ENCODE measurements around the gene METTL22. TPM values are rescaled to one million over a fixed set of nuclear protein-coding genes. Genes with fewer than 3 reads are reported as not detected.

The METTL22 gene
- total and polyA plus RNA-seq, 10 of the 15 experiments (the other 5 are each of a cell fraction or from before 2014, with no cell fraction given) = 6.4 to 34.7 (median 18.8) TPM

GRCh38 chr16:8647721-8648318 is 26.3 kb downstream of the METTL22 start:
- H3K4me1 ChIP-seq (ENCODE audit: control insufficient read depth, insufficient read depth, low read length) = no peaks in the 10 kb centered on the region
- H3K79me2 ChIP-seq (ENCODE audit: control insufficient read depth, insufficient read depth, low read length) = no peaks in the 10 kb centered on the region
- peaks cover 9 to 10% of the 10 kb centered on the region in 2 experiments for H3K36me3 ChIP-seq (ENCODE audit: control insufficient read depth in 2 of 2, insufficient read depth in 2 of 2, low read length in 1 of 2)
- no peak for TF ChIP-seq SPI1 (IDR thresholded peaks at IDR 0.05; ENCODE audit: borderline replicate concordance, insufficient read depth, low read depth, low read length)
- TF ChIP-seq POLR2AphosphoS5 (IDR thresholded peaks at IDR 0.05; ENCODE audit: low read length) = no peak
- TF ChIP-seq SIN3A (IDR thresholded peaks at IDR 0.05; ENCODE audit: low read depth, low read length) = no peak
- no peak for TF ChIP-seq ELK1 (IDR thresholded peaks at IDR 0.05; ENCODE audit: low read depth, low read length)
- no peak for TF ChIP-seq ZBTB11 (CRISPR knock-in tag; IDR thresholded peaks at IDR 0.05)
- no peak for TF ChIP-seq ATF7 (IDR thresholded peaks at IDR 0.05; ENCODE audit: low read depth)
- no peak for TF ChIP-seq TCF3 (IDR thresholded peaks at IDR 0.05; ENCODE audit: borderline replicate concordance, insufficient read depth, low read depth, low read length)
- TF ChIP-seq TAF1 (IDR thresholded peaks at IDR 0.05; ENCODE audit: borderline replicate concordance, low read depth, low read length) = no peak
- TF ChIP-seq NBN (IDR thresholded peaks at IDR 0.05) = no peak
- TF ChIP-seq IRF4 (IDR thresholded peaks at IDR 0.05; ENCODE audit: low read depth, low read length) = no peak
- no peak for TF ChIP-seq KLF5 (IDR thresholded peaks at IDR 0.05; ENCODE audit: partially characterized antibody)
- TF ChIP-seq E2F8 (IDR thresholded peaks at IDR 0.05; ENCODE audit: low read depth, partially characterized antibody) = no peak
- no peak for TF ChIP-seq IRF3 (IDR thresholded peaks at IDR 0.05)
- TF ChIP-seq ATF2 (IDR thresholded peaks at IDR 0.05; ENCODE audit: low read length) = no peak
- no peak for TF ChIP-seq POLR2A (IDR thresholded peaks at IDR 0.05; ENCODE audit: low read depth, low read length)
- H3K27me3 ChIP-seq (replicated peaks in 1 of 2; ENCODE audit: control insufficient read depth in 2 of 2, insufficient read depth in 2 of 2, low read length in 1 of 2) = no peaks in the 10 kb centered on the region
- H2AFZ ChIP-seq (ENCODE audit: control insufficient read depth, low read depth, low read length) = no peak overlapping the region
- CTCF ChIA-PET = no interaction called here
- no peak overlapping the region for H3K4me2 ChIP-seq (ENCODE audit: control insufficient read depth, insufficient read depth)
- no peak for ATAC-seq
- WGBS (ENCODE audit: insufficient coverage, insufficient replicate concordance, low lambda C conversion rate, missing lambda C conversion rate) = 74% methylated on average over 9 of the region's 9 CpGs
- DNase-seq (ENCODE audit: low read depth, low spot score) = no peak
- BruUV-seq (replicated peaks) = no TSS peak
- in situ Hi-C loops (cut with MboI) (no loop called here), intact Hi-C loops (cut with micrococcal nuclease; ENCODE audit: unreplicated experiment) (no loop called here)
- POLR2A ChIA-PET = no interaction called here
- no peak for FAIRE-seq
- no peak overlapping the region for H3K27ac ChIP-seq (ENCODE audit: control insufficient read depth, insufficient read depth)
- no peaks in the 10 kb centered on the region for H4K20me1 ChIP-seq (ENCODE audit: control insufficient read depth, insufficient read depth)
- RAD21 ChIA-PET (ENCODE audit: unreplicated experiment) = no interaction called here
- no peaks in the 10 kb centered on the region for H3K9me3 ChIP-seq (replicated peaks; ENCODE audit: control insufficient read depth, insufficient read depth, low read length)
- SMC1A ChIA-PET (ENCODE audit: uncharacterized antibody, unreplicated experiment) = interaction anchor here (0.8 kb wide), 1 partner anchor 15 kb away, joined by 3 read pairs; no protein-coding TSS in a partner anchor
- H3K9ac ChIP-seq (ENCODE audit: control insufficient read depth, insufficient read depth, low read length) = no peak overlapping the region
- H3K4me3 ChIP-seq = no peak overlapping the region

Measured in GM12878 (cell line).